ENCODE data around the gene PRKAG2.

Gene PRKAG2

DNA sequence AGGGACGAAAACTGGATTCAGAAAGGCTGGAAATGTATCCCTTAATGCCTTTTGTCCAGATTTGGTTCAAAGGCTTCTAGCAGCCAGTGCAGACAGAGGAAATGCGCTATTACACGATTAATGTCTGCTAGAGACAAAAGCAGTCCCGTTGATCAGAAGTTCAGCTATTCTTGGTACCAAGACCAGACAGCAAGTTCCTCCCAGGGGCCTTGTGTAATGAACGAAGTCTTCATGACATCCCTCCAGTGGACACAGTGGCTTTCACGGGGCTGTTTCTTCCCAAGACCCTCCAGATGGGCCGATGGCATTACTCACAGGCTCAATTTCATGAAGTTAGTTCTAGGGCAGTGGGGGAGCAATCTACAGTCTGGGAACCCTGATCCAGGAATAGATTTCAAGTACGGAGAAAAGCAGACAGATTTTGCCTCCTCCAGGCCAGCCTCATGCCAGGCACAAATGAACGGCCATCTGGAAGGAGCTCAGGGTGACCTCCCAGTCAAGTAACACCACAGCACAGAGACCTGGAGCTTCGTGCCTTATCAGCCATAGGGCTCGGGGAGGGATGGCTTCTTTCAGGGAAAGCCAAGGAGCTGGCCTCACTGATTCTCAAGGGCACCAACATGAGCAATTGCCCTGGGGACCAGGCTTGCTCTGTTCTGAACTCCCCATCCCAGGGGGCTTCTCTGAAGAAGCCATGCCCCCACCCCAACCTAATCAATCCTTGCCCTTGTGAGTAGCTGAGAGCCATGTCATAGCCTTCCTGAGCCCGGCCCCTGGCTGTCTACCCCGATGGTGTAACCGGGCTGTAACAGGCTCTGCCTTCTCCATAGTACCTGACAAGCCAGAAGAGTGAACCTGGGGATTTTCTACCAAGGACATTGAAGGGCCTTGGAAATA, 101.1 kb downstream of the PRKAG2 start:
- H3K27me3 ChIP-seq (ENCODE audit: low read depth, low read length), result peaks cover 18% of the 10 kb centered on the region
- no peaks in the 10 kb centered on the region for H4K20me1 ChIP-seq (ENCODE audit: insufficient read depth, low read length)
- H2AFZ ChIP-seq (ENCODE audit: low read depth, low read length), result no peak overlapping the region
- TF ChIP-seq, protein P1, sequence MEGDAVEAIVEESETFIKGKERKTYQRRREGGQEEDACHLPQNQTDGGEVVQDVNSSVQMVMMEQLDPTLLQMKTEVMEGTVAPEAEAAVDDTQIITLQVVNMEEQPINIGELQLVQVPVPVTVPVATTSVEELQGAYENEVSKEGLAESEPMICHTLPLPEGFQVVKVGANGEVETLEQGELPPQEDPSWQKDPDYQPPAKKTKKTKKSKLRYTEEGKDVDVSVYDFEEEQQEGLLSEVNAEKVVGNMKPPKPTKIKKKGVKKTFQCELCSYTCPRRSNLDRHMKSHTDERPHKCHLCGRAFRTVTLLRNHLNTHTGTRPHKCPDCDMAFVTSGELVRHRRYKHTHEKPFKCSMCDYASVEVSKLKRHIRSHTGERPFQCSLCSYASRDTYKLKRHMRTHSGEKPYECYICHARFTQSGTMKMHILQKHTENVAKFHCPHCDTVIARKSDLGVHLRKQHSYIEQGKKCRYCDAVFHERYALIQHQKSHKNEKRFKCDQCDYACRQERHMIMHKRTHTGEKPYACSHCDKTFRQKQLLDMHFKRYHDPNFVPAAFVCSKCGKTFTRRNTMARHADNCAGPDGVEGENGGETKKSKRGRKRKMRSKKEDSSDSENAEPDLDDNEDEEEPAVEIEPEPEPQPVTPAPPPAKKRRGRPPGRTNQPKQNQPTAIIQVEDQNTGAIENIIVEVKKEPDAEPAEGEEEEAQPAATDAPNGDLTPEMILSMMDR (IDR thresholded peaks at IDR 0.05; ENCODE audit: low read depth, low read length), result no peak
- TF ChIP-seq EZH2phosphoT487 (IDR thresholded peaks at IDR 0.05; ENCODE audit: low read depth), result no peak
- H3K79me2 ChIP-seq (ENCODE audit: low read length), result no peaks in the 10 kb centered on the region
- H3K27ac ChIP-seq (ENCODE audit: low read length), result no peak overlapping the region
- no peaks in the 10 kb centered on the region for H3K36me3 ChIP-seq (replicated peaks; ENCODE audit: low read depth, low read length)
- H3K9me3 ChIP-seq (ENCODE audit: insufficient read depth, low read length), result no peaks in the 10 kb centered on the region; the same call in 1 of the 2 replicates
- no peak overlapping the region for H3K4me2 ChIP-seq (ENCODE audit: low read length)
- no peak overlapping the region for H3K9ac ChIP-seq (ENCODE audit: low read length)
- H3K4me1 ChIP-seq (ENCODE audit: low read length), result no peaks in the 10 kb centered on the region
- no peak overlapping the region for H3K4me3 ChIP-seq (ENCODE audit: low read length)

DNA sequence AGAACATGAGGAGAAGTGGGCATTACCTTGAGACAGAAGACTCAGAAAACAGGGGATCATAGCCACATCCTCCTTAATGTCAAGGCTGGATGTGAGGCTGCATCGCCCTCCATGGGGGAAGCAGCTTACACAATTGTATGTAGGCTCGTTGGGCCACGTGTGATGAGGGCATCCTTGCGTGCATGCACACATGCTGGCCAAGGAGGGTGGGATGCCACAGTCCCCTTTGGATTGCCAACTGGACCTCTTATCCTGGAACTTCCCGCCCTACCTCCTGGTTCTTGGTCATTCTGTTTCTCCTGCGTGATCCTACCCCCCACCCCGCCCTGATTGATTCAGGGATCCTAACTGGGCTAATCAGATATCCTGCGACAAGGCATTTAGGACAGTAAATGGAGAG, 102.0 kb downstream of the PRKAG2 start:
- Histone ChIP-seq H3K4me3 (ENCODE audit: low read length) (no peak overlapping the region), H3K4me1 (ENCODE audit: low read length) (no peaks in the 10 kb centered on the region), H3K79me2 (ENCODE audit: low read length) (no peaks in the 10 kb centered on the region), H4K20me1 (ENCODE audit: insufficient read depth, low read length) (no peaks in the 10 kb centered on the region), H2AFZ (ENCODE audit: low read depth, low read length) (no peak overlapping the region), H3K36me3 (replicated peaks; ENCODE audit: low read depth, low read length) (no peaks in the 10 kb centered on the region), H3K9me3 (ENCODE audit: insufficient read depth, low read length) (no peaks in the 10 kb centered on the region; the same call in 1 of the 2 replicates), H3K4me2 (ENCODE audit: low read length) (no peak overlapping the region), H3K9ac (ENCODE audit: low read length) (no peak overlapping the region), H3K27me3 (ENCODE audit: low read depth, low read length) (peaks cover 21% of the 10 kb centered on the region), H3K27ac (ENCODE audit: low read length) (no peak overlapping the region)
- TF ChIP-seq EZH2phosphoT487 (IDR thresholded peaks at IDR 0.05; ENCODE audit: low read depth), result no peak
- TF ChIP-seq, protein P1 (IDR thresholded peaks at IDR 0.05; ENCODE audit: low read depth, low read length), result no peak

DNA sequence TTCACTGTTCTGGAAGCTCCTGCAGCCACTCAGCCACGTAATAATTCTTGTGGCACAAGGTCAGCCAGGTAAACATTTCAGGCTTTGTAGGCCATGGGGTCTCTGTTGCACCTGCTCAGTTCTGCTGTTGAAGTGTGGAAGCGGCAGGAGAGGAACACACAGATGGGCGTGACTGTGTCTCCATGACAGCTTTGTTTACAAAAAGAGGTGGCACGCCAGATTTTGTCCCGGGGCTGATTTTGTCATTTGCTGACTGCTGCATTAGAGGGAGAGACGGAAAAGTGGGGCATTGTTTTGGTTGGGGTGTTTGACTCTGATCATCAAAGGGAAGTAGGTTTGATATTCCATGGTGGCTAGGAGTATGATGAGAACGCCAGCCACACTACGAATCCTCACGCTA, 103.1 kb downstream of the PRKAG2 start:
- peaks cover 20% of the 10 kb centered on the region for H3K27me3 ChIP-seq (ENCODE audit: low read depth, low read length)
- H4K20me1 ChIP-seq (ENCODE audit: insufficient read depth, low read length), result no peaks in the 10 kb centered on the region
- H3K4me3 ChIP-seq (ENCODE audit: low read length), result no peak overlapping the region
- H2AFZ ChIP-seq (ENCODE audit: low read depth, low read length), result no peak overlapping the region
- no peaks in the 10 kb centered on the region for H3K36me3 ChIP-seq (replicated peaks; ENCODE audit: low read depth, low read length)
- no peaks in the 10 kb centered on the region; the same call in 1 of the 2 replicates for H3K9me3 ChIP-seq (ENCODE audit: insufficient read depth, low read length)
- H3K4me2 ChIP-seq (ENCODE audit: low read length), result no peak overlapping the region
- H3K79me2 ChIP-seq (ENCODE audit: low read length), result no peaks in the 10 kb centered on the region
- H3K27ac ChIP-seq (ENCODE audit: low read length), result no peak overlapping the region
- no peaks in the 10 kb centered on the region for H3K4me1 ChIP-seq (ENCODE audit: low read length)
- H3K9ac ChIP-seq (ENCODE audit: low read length), result no peak overlapping the region
- TF ChIP-seq EZH2phosphoT487 (IDR thresholded peaks at IDR 0.05; ENCODE audit: low read depth), result no peak
- TF ChIP-seq, protein P1 (IDR thresholded peaks at IDR 0.05; ENCODE audit: low read depth, low read length), result no peak

DNA sequence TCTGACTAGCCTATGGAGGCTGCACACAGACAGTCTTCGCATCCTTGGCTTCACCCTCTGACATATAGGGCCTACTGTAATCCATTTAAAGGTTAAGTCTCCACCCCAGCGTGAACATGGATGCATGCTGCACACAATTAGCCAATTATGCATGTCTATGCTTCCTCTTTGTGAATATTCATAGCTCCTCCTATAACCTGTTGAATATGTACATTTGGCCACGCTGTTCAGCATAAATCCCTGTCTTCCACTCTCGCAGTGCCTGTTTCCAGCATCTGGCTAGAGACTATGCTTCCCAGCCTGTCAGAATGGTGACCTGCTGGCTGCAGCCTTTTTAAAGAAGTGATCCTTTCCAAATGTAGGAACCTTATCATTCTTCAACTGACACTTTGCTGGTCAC, 106.7 kb downstream of the PRKAG2 start:
- H3K9ac ChIP-seq (ENCODE audit: low read length), result no peak overlapping the region
- TF ChIP-seq EZH2phosphoT487 (IDR thresholded peaks at IDR 0.05; ENCODE audit: low read depth), result no peak
- TF ChIP-seq, protein P1 (IDR thresholded peaks at IDR 0.05; ENCODE audit: low read depth, low read length), result no peak
- no peak overlapping the region for H3K4me3 ChIP-seq (ENCODE audit: low read length)
- H4K20me1 ChIP-seq (ENCODE audit: insufficient read depth, low read length), result no peaks in the 10 kb centered on the region
- no peaks in the 10 kb centered on the region for H3K9me3 ChIP-seq (ENCODE audit: insufficient read depth, low read length)
- H3K79me2 ChIP-seq (ENCODE audit: low read length), result no peaks in the 10 kb centered on the region
- H3K4me2 ChIP-seq (ENCODE audit: low read length), result no peak overlapping the region
- H3K4me1 ChIP-seq (ENCODE audit: low read length), result no peaks in the 10 kb centered on the region
- no peak overlapping the region for H2AFZ ChIP-seq (ENCODE audit: low read depth, low read length)
- H3K36me3 ChIP-seq (replicated peaks; ENCODE audit: low read depth, low read length), result no peaks in the 10 kb centered on the region
- H3K27ac ChIP-seq (ENCODE audit: low read length), result no peak overlapping the region
- H3K27me3 ChIP-seq (ENCODE audit: low read depth, low read length), result peaks cover 22% of the 10 kb centered on the region
